Measurements from ENCODE around the gene SIAH2. TPM values are rescaled to one million over a fixed set of nuclear protein-coding genes. Genes with fewer than 3 reads are reported as not detected.

Gene SIAH2
- total and polyA plus RNA-seq, 9 of the 15 experiments (the other 6 are each of a cell fraction or from before 2014, with no cell fraction given), result 4.8 to 39.0 (median 29.9) TPM

GRCh38 chr3:150787741-150788370, 24.9 kb upstream of the SIAH2 start (continued):
- peak in 1 of 2 experiments; percentile 72; a peak in 2 of 4 replicates for TF ChIP-seq MAZ (CRISPR knock-in tag; conservative IDR thresholded peaks at IDR 0.05 in 1 of 2, IDR thresholded peaks at IDR 0.05 in 1 of 2)
- TF ChIP-seq RAD21 (CRISPR knock-in tag; conservative IDR thresholded peaks at IDR 0.05 in 1 of 2, IDR thresholded peaks at IDR 0.05 in 1 of 2), result peak; percentile 78 to 89
- TF ChIP-seq CREM (IDR thresholded peaks at IDR 0.05; ENCODE audit: low read depth), result peak; percentile 58
- TF ChIP-seq CTBP1 (IDR thresholded peaks at IDR 0.05; ENCODE audit: borderline replicate concordance), result peak; percentile 41; the same call in 1 of the 2 replicates
- TF ChIP-seq CTCFL (IDR thresholded peaks at IDR 0.05; ENCODE audit: borderline replicate concordance, insufficient read depth, low read depth, low read length, poor library complexity, severe bottlenecking), result peak; percentile 7
- no peak for TF ChIP-seq CLOCK (CRISPR knock-in tag; IDR thresholded peaks at IDR 0.05; ENCODE audit: borderline replicate concordance)
- TF ChIP-seq SREBF1 (IDR thresholded peaks at IDR 0.05; ENCODE audit: borderline replicate concordance, low read depth, low read length), result no peak
- TF ChIP-seq IFI16 (CRISPR knock-in tag; IDR thresholded peaks at IDR 0.05), result no peak
- no peak for TF ChIP-seq ESRRA (IDR thresholded peaks at IDR 0.05; ENCODE audit: borderline replicate concordance, low read depth)
- TF ChIP-seq DPF2 (IDR thresholded peaks at IDR 0.05), result 0 out of 2 replicates have a peak, but pooled peaks have one; percentile 45
- TF ChIP-seq BCOR (IDR thresholded peaks at IDR 0.05), result 0 out of 2 replicates have a peak, but pooled peaks have one; percentile 22
- TF ChIP-seq ARID2 (IDR thresholded peaks at IDR 0.05), result peak; percentile 57; the same call in 1 of the 2 replicates
- peak in 1 of 2 experiments; percentile 73; a peak in 1 of 4 replicates for TF ChIP-seq RCOR1 (IDR thresholded peaks at IDR 0.05; ENCODE audit: borderline replicate concordance in 1 of 2, low read depth in 2 of 2, low read length in 2 of 2)
- TF ChIP-seq FIP1L1 (IDR thresholded peaks at IDR 0.05; ENCODE audit: low read depth, low read length, poor library complexity, severe bottlenecking), result no peak
- TF ChIP-seq SMC3 (conservative IDR thresholded peaks at IDR 0.05; ENCODE audit: insufficient read depth, low read depth, low read length), result peak; percentile 72
- TF ChIP-seq MEIS2 (IDR thresholded peaks at IDR 0.05; ENCODE audit: partially characterized antibody), result peak; percentile 77
- no peak for TF ChIP-seq PCBP1 (IDR thresholded peaks at IDR 0.05; ENCODE audit: low read depth, low read length, poor library complexity, severe bottlenecking)
- TF ChIP-seq ZBTB2 (IDR thresholded peaks at IDR 0.05), result no peak
- no peak for TF ChIP-seq ZNF124 (CRISPR knock-in tag; IDR thresholded peaks at IDR 0.05)
- peak; percentile 29; the same call in 1 of the 2 replicates for TF ChIP-seq SOX6 (IDR thresholded peaks at IDR 0.05)
- 0 out of 2 replicates have a peak, but pooled peaks have one; percentile 18 for TF ChIP-seq USF1 (CRISPR knock-in tag; IDR thresholded peaks at IDR 0.05)
